HG03460 (cell line): ENCODE results near the gene XG.
A peak's percentile ranks its signal among the peaks of the same experiment; 100 is the strongest.
"Not testable (repeated sequence)": the region's sequence is repeated elsewhere in the genome, so short reads cannot be mapped to it uniquely, and the experiment has no call there.

Source experiments
- ATAC-seq: cut with Tn5 transposase; IDR thresholded peaks from one replicate; pipeline ENCODE4 v1.9.1; 2021; ENCODE audit not compliant: unreplicated experiment

XG gene

GRCh38 chrX:2780472-2781225 lies 28.8 kb downstream of the XG start:
- not testable (repeated sequence) for ATAC-seq

GRCh38 chrX:2781226-2781571 lies 29.4 kb downstream of the XG start:
- no peak for ATAC-seq

- peak; percentile 61 for ATAC-seq
Measured at GRCh38 chrX:2781698-2782097, 29.9 kb downstream of the XG start.

GRCh38 chrX:2782171-2782570 lies 30.3 kb downstream of the XG start:
- ATAC-seq, result no peak

GRCh38 chrX:2782778-2783177 lies 30.9 kb downstream of the XG start:
- ATAC-seq, result no peak

GRCh38 chrX:2784026-2784425 lies 32.2 kb downstream of the XG start:
- ATAC-seq, result no peak

- ATAC-seq, result no peak
Measured at GRCh38 chrX:2785538-2785937, 33.7 kb downstream of the XG start.

GRCh38 chrX:2788980-2789379 lies 37.1 kb downstream of the XG start:
- no peak for ATAC-seq

- ATAC-seq, result no peak
Measured at GRCh38 chrX:2789569-2789968, 37.7 kb downstream of the XG start.

- no peak for ATAC-seq
Measured at GRCh38 chrX:2793752-2794151, 41.9 kb downstream of the XG start.

GRCh38 chrX:2794336-2794735 lies 42.5 kb downstream of the XG start:
- ATAC-seq, result no peak

- ATAC-seq, result not testable (repeated sequence)
Measured at GRCh38 chrX:2796808-2797207, 45.0 kb downstream of the XG start.

GRCh38 chrX:2799369-2799768 lies 47.5 kb downstream of the XG start:
- no peak for ATAC-seq

GRCh38 chrX:2799980-2800379 lies 48.1 kb downstream of the XG start:
- not testable (repeated sequence) for ATAC-seq

- ATAC-seq, result no peak
Measured at GRCh38 chrX:2801223-2801622, 49.4 kb downstream of the XG start.

GRCh38 chrX:2802376-2803090 lies 50.7 kb downstream of the XG start:
- not testable (repeated sequence) for ATAC-seq

GRCh38 chrX:2803486-2803885 lies 51.6 kb downstream of the XG start:
- not testable (repeated sequence) for ATAC-seq

GRCh38 chrX:2804106-2804843 lies 52.4 kb downstream of the XG start:
- ATAC-seq, result not testable (repeated sequence)

GRCh38 chrX:2804858-2805257 lies 53.0 kb downstream of the XG start:
- ATAC-seq, result not testable (repeated sequence)

- no peak for ATAC-seq
Measured at GRCh38 chrX:2811271-2811670, 59.4 kb downstream of the XG start.

- ATAC-seq, result not testable (repeated sequence)
Measured at GRCh38 chrX:2812161-2812907, 60.5 kb downstream of the XG start.
